ENCODE data around the gene RAB35.

Gene RAB35

GRCh38 chr12:120126635-120127005, 10.1 kb upstream of the RAB35 start:
- Histone ChIP-seq H3K4me3 (ENCODE audit: low read length) (no peak overlapping the region), H3K9me3 (ENCODE audit: control insufficient read depth, insufficient read depth, low read length) (no peaks in the 10 kb centered on the region), H3F3A (ENCODE audit: control insufficient read depth, insufficient read depth) (peaks cover 8% of the 10 kb centered on the region; the same call in 1 of the 2 replicates), H3K9me2 (replicated peaks; ENCODE audit: control insufficient read depth, low read length) (no peaks in the 10 kb centered on the region), H3K27ac (ENCODE audit: low read depth, low read length) (no peak overlapping the region), H4K20me1 (ENCODE audit: control insufficient read depth, insufficient read depth, low read depth, low read length) (no peaks in the 10 kb centered on the region), H3K36me3 (ENCODE audit: control insufficient read depth, low read length) (peaks cover 56% of the 10 kb centered on the region), H3K4me2 (ENCODE audit: low read length) (no peak overlapping the region), H3K27me3 (ENCODE audit: control insufficient read depth, low read length) (no peaks in the 10 kb centered on the region), H3K79me2 (ENCODE audit: control insufficient read depth, low read length) (no peaks in the 10 kb centered on the region), H3K4me1 (ENCODE audit: control insufficient read depth, low read length) (peaks cover 10% of the 10 kb centered on the region)
- no peak for TF ChIP-seq EZH2phosphoT487 (IDR thresholded peaks at IDR 0.05; ENCODE audit: borderline replicate concordance, low read length)

DNA sequence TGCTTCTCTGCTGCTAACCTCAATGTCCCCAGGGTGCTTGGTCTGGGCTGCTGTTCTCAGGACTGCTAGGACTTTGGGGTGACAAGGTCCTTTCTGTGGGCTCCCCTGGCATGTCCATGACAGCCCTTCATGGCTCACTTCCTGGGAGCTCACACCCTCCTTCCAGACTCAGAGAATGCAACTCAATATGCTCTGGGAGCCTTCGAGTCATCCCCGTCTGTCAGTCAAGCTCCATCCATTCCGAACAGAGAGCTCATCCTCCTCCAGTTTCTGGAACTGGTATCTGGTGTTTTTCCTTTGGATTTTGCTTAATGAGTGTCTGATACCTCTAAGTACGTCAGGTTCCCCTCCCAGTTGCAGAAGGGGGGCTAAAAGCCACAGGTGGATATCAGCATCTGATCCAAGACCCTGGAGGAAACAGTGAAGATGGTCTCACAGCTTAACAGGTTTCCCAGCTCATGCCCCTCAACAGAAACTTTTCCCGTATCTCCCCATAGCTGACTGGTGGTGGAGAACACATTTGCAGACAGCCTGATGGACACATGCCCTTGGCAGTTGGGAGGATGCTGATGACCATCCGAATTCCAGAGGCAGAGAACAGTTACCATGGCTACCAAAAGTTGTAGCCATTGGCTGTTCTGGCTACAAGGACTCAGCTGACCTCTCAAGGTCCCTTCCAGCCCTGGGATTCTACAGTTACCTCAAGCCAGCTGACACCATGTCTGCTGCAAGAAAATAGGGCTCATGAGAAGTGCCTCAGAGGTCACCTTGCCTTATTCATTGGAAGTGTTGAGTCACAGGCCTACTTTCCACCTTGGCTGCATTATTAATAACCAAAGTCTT, 9.5 kb upstream of the RAB35 start:
- Histone ChIP-seq H3K36me3 (ENCODE audit: control insufficient read depth, low read length) (peaks cover 50% of the 10 kb centered on the region), H4K20me1 (ENCODE audit: control insufficient read depth, insufficient read depth, low read depth, low read length) (no peaks in the 10 kb centered on the region), H3K4me3 (ENCODE audit: low read length) (no peak overlapping the region), H3K4me1 (ENCODE audit: control insufficient read depth, low read length) (peaks cover 16% of the 10 kb centered on the region), H3F3A (ENCODE audit: control insufficient read depth, insufficient read depth) (peaks cover 8% of the 10 kb centered on the region), H3K4me2 (ENCODE audit: low read length) (no peak overlapping the region), H3K79me2 (ENCODE audit: control insufficient read depth, low read length) (no peaks in the 10 kb centered on the region), H3K9me3 (ENCODE audit: control insufficient read depth, insufficient read depth, low read length) (no peaks in the 10 kb centered on the region), H3K27ac (ENCODE audit: low read depth, low read length) (no peak overlapping the region), H3K9me2 (replicated peaks; ENCODE audit: control insufficient read depth, low read length) (no peaks in the 10 kb centered on the region), H3K27me3 (ENCODE audit: control insufficient read depth, low read length) (no peaks in the 10 kb centered on the region)
- TF ChIP-seq, protein P1, sequence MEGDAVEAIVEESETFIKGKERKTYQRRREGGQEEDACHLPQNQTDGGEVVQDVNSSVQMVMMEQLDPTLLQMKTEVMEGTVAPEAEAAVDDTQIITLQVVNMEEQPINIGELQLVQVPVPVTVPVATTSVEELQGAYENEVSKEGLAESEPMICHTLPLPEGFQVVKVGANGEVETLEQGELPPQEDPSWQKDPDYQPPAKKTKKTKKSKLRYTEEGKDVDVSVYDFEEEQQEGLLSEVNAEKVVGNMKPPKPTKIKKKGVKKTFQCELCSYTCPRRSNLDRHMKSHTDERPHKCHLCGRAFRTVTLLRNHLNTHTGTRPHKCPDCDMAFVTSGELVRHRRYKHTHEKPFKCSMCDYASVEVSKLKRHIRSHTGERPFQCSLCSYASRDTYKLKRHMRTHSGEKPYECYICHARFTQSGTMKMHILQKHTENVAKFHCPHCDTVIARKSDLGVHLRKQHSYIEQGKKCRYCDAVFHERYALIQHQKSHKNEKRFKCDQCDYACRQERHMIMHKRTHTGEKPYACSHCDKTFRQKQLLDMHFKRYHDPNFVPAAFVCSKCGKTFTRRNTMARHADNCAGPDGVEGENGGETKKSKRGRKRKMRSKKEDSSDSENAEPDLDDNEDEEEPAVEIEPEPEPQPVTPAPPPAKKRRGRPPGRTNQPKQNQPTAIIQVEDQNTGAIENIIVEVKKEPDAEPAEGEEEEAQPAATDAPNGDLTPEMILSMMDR (IDR thresholded peaks at IDR 0.05; ENCODE audit: low read depth, low read length, poor library complexity, severe bottlenecking), result no peak

DNA sequence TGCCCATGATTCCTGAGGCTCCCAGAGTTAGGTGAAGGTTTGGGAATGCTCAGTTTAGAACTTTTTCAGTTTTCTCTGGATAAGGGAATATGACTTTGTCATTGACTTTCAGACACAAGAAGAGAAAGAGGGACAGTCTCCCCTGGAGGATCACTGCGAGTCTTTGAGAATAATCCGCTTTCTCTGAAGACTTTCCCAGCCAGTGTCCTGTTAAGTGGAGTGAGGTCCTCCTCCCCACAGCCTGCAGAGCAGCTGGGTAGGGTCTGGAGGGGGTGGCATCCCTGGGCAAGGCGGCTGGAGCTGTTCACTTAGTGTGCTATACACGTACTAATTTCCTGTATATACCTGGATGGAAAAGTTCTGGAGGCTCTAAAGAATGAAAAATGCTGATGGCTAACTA, 8.5 kb upstream of the RAB35 start:
- Histone ChIP-seq H4K20me1 (ENCODE audit: control insufficient read depth, insufficient read depth, low read depth, low read length) (no peaks in the 10 kb centered on the region), H3K79me2 (ENCODE audit: control insufficient read depth, low read length) (no peaks in the 10 kb centered on the region), H3K27ac (ENCODE audit: low read depth, low read length) (no peak overlapping the region), H3K4me3 (ENCODE audit: low read length) (no peak overlapping the region), H3K36me3 (ENCODE audit: control insufficient read depth, low read length) (peaks cover 41% of the 10 kb centered on the region), H3K9me2 (replicated peaks; ENCODE audit: control insufficient read depth, low read length) (no peaks in the 10 kb centered on the region), H3K4me2 (ENCODE audit: low read length) (no peak overlapping the region), H3F3A (ENCODE audit: control insufficient read depth, insufficient read depth) (peaks cover 11% of the 10 kb centered on the region), H3K4me1 (ENCODE audit: control insufficient read depth, low read length) (peaks cover 22% of the 10 kb centered on the region), H3K9me3 (ENCODE audit: control insufficient read depth, insufficient read depth, low read length) (no peaks in the 10 kb centered on the region), H3K27me3 (ENCODE audit: control insufficient read depth, low read length) (no peaks in the 10 kb centered on the region)
- TF ChIP-seq EZH2phosphoT487 (IDR thresholded peaks at IDR 0.05; ENCODE audit: borderline replicate concordance, low read length), result no peak
- TF ChIP-seq, protein P1 (IDR thresholded peaks at IDR 0.05; ENCODE audit: low read depth, low read length, poor library complexity, severe bottlenecking), result no peak

DNA sequence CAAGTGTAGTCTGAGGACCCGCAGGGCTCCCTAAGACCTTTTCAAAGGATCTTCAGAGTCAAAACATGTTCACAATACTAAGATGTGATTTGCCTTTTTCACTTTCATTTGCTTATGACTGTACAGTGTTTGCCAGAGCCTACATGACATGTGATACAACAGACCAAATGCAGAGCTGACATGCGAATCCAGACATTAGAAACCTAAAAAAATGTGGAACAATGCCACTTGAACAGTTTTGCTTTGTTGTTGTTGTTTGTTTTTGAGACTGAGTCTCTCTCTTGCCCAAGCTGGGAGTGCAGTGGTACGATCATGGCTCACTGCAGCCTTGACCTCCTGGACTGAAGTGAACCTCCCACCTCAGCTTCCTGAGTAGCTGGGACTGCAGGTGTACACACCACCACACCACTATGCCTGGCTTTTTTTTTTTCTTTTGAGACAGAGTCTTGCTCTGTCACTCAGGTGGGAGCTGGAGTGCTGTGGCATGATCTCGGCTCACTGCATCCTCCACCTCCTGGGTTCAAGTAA, 5.3 kb upstream of the RAB35 start:
- H3K4me1 ChIP-seq (ENCODE audit: control insufficient read depth, low read length), result peaks cover 45% of the 10 kb centered on the region
- H3K27me3 ChIP-seq (ENCODE audit: control insufficient read depth, low read length), result no peaks in the 10 kb centered on the region
- TF ChIP-seq EZH2phosphoT487 (IDR thresholded peaks at IDR 0.05; ENCODE audit: borderline replicate concordance, low read length), result no peak
- TF ChIP-seq, protein P1 (IDR thresholded peaks at IDR 0.05; ENCODE audit: low read depth, low read length, poor library complexity, severe bottlenecking), result no peak
- 0 out of 2 replicates have a peak, but pooled peaks cover 13% of the 10 kb centered on the region for H4K20me1 ChIP-seq (ENCODE audit: control insufficient read depth, insufficient read depth, low read depth, low read length)
- H3K4me3 ChIP-seq (ENCODE audit: low read length), result no peak overlapping the region
- H3K36me3 ChIP-seq (ENCODE audit: control insufficient read depth, low read length), result peaks cover 39% of the 10 kb centered on the region
- no peaks in the 10 kb centered on the region for H3K9me2 ChIP-seq (replicated peaks; ENCODE audit: control insufficient read depth, low read length)
- peaks cover 27% of the 10 kb centered on the region for H3K79me2 ChIP-seq (ENCODE audit: control insufficient read depth, low read length)
- no peaks in the 10 kb centered on the region for H3K9me3 ChIP-seq (ENCODE audit: control insufficient read depth, insufficient read depth, low read length)
- H3K27ac ChIP-seq (ENCODE audit: low read depth, low read length), result no peak overlapping the region
- peak overlapping the region; percentile 35 for H3K4me2 ChIP-seq (ENCODE audit: low read length)
- peaks cover 14% of the 10 kb centered on the region for H3F3A ChIP-seq (ENCODE audit: control insufficient read depth, insufficient read depth)
